Neural cell (in vitro differentiated cells): ENCODE measurements around the gene MACROD1. TPM values are rescaled to one million over a fixed set of nuclear protein-coding genes. Genes with fewer than 3 reads are reported as not detected.

Experiments used
- H2AFZ ChIP-seq: fragments of 200-600, 300-800 bp; sonication (generic), shearing (Covaris generic); 2 replicates; pipeline ENCODE4 v1.6.0; 2014; ENCODE audit warnings: low read depth, mild to moderate bottlenecking, antibody characterized with exemption, low read length, moderate library complexity
- H3F3A ChIP-seq: fragments of 200-600 bp; shearing (Covaris generic); 2 replicates; pipeline ENCODE4 v1.6.1; 2016; ENCODE audit warnings: mild to moderate bottlenecking, moderate library complexity, mixed read lengths, antibody characterized with exemption, low read length; ENCODE audit not compliant: insufficient read depth, poor library complexity, severe bottlenecking
- H3K27ac ChIP-seq: fragments of 200-600, 300-800 bp; sonication (generic), shearing (Covaris generic); 2 replicates; pipeline ENCODE4 v1.5.1; 2014; ENCODE audit warnings: mild to moderate bottlenecking, low read length, moderate library complexity
- H3K27me3 ChIP-seq: fragments of 300-800, 200-600 bp; sonication (generic), shearing (Covaris generic); 2 replicates; pipeline ENCODE4 v1.6.0; 2014; ENCODE audit warnings: mild to moderate bottlenecking, low read depth, low read length, moderate library complexity; ENCODE audit not compliant: insufficient read depth
- H3K36me3 ChIP-seq: fragments of 300-800, 200-600 bp; sonication (generic), shearing (Covaris generic); 2 replicates; pipeline ENCODE4 v1.5.1; 2014; ENCODE audit warnings: mild to moderate bottlenecking, antibody characterized with exemption, low read length, moderate library complexity; ENCODE audit not compliant: insufficient read depth
- H3K4me2 ChIP-seq: fragments of 300-800, 200-600 bp; sonication (generic), shearing (Covaris generic); 2 replicates; pipeline ENCODE4 v1.6.0; 2014; ENCODE audit warnings: mild to moderate bottlenecking, low read length
- H3K4me3 ChIP-seq: fragments of 300-800, 200-600 bp; sonication (generic), shearing (Covaris generic); 2 replicates; pipeline ENCODE4 v1.5.1; 2014; ENCODE audit warnings: mild to moderate bottlenecking, low read length, moderate library complexity
- H3K79me2 ChIP-seq: fragments of 200-600 bp; shearing (Covaris generic); replicated peaks from 2 replicates; pipeline ENCODE4 v1.6.0; 2014; ENCODE audit warnings: mild to moderate bottlenecking, low read length, moderate library complexity; ENCODE audit not compliant: insufficient read depth
- H3K9ac ChIP-seq: fragments of 300-800, 200-600 bp; sonication (generic), shearing (Covaris generic); 2 replicates; pipeline ENCODE4 v1.6.1; 2016; ENCODE audit warnings: mild to moderate bottlenecking, low read length, mixed read lengths
- H3K9me2 ChIP-seq: fragments of 200-600 bp; shearing (Covaris generic); 2 replicates; pipeline ENCODE4 v1.6.1; 2016; ENCODE audit warnings: mild to moderate bottlenecking, low read length, mixed read lengths; ENCODE audit not compliant: insufficient read depth
- H3K9me3 ChIP-seq: fragments of 200-600, 300-800 bp; sonication (generic), shearing (Covaris generic); 2 replicates; pipeline ENCODE4 v1.6.1; 2016; ENCODE audit warnings: mild to moderate bottlenecking, mixed run types, low read length, moderate library complexity, mixed read lengths
- H4K20me1 ChIP-seq: fragments of 200-600 bp; shearing (Covaris generic); 2 replicates; pipeline ENCODE4 v1.6.1; 2016; ENCODE audit warnings: mild to moderate bottlenecking, mixed run types; ENCODE audit not compliant: insufficient read depth
- CTCF ChIP-seq: fragments of 450-650 bp; IDR thresholded peaks from 2 replicates; pipeline ENCODE4 v1.5.1; 2014; ENCODE audit warnings: antibody characterized with exemption, mild to moderate bottlenecking, moderate library complexity; ENCODE audit not compliant: poor library complexity, severe bottlenecking
- EP300 ChIP-seq: fragments of 450-650 bp; conservative IDR thresholded peaks from 2 replicates; pipeline ENCODE4 v1.6.1; 2014; ENCODE audit warnings: antibody characterized with exemption, mild to moderate bottlenecking, moderate library complexity; ENCODE audit not compliant: poor library complexity, severe bottlenecking
- EZH2 ChIP-seq: fragments of 200-600, 300-800 bp; shearing (Covaris generic), sonication (generic); IDR thresholded peaks from 2 replicates; pipeline ENCODE4 v1.6.1; 2014; ENCODE audit warnings: antibody characterized with exemption, low read length, borderline replicate concordance, mild to moderate bottlenecking; ENCODE audit not compliant: insufficient read depth, poor library complexity, severe bottlenecking
- MXI1 ChIP-seq: fragments of 450-650 bp; conservative IDR thresholded peaks from 2 replicates; pipeline ENCODE4 v1.6.1; 2014; ENCODE audit warnings: antibody characterized with exemption, mild to moderate bottlenecking; ENCODE audit not compliant: poor library complexity, severe bottlenecking
- POLR2AphosphoS5 ChIP-seq: IDR thresholded peaks from 2 replicates; pipeline ENCODE4 v1.6.1; 2012
- RAD21 ChIP-seq: fragments of 450-650 bp; conservative IDR thresholded peaks from 2 replicates; pipeline ENCODE4 v1.6.1; 2014; ENCODE audit warnings: antibody characterized with exemption, mild to moderate bottlenecking, moderate library complexity
- REST ChIP-seq: IDR thresholded peaks from 2 replicates; pipeline ENCODE4 v1.6.1; 2012; ENCODE audit warnings: borderline replicate concordance
- TAF1 ChIP-seq: IDR thresholded peaks from 2 replicates; pipeline ENCODE4 v1.6.1; 2012; ENCODE audit warnings: low read depth
- polyA plus RNA-seq: library from polyadenylated mRNA; depleted of rRNA; stranded (reverse); fragments of >200 nt; gene quantifications from 2 replicates; pipeline ENCODE4 v1.2.3, GENCODE V29; 2014

The MACROD1 gene
- polyA plus RNA-seq, 1 donor from 2014 or later: 30.8 TPM

GRCh38 chr11:64183890-64184289 is 18.0 kb upstream of the MACROD1 start:
- Histone ChIP-seq H3K27ac (peak overlapping the region; percentile 89), H3K9me2 (no peaks in the 10 kb centered on the region), H3K36me3 (no peaks in the 10 kb centered on the region), H2AFZ (no peak overlapping the region), H3F3A (peaks cover 6% of the 10 kb centered on the region), H3K9ac (no peak overlapping the region), H4K20me1 (peaks cover 5% of the 10 kb centered on the region), H3K4me3 (peak overlapping the region; percentile 90), H3K79me2 (no peaks in the 10 kb centered on the region), H3K4me2 (no peak overlapping the region), H3K9me3 (no peaks in the 10 kb centered on the region), H3K27me3 (no peaks in the 10 kb centered on the region)
- TF ChIP-seq CTCF (no peak), POLR2AphosphoS5 (no peak), RAD21 (no peak), REST (no peak), EP300 (no peak), MXI1 (no peak), EZH2 (no peak), TAF1 (no peak)

DNA sequence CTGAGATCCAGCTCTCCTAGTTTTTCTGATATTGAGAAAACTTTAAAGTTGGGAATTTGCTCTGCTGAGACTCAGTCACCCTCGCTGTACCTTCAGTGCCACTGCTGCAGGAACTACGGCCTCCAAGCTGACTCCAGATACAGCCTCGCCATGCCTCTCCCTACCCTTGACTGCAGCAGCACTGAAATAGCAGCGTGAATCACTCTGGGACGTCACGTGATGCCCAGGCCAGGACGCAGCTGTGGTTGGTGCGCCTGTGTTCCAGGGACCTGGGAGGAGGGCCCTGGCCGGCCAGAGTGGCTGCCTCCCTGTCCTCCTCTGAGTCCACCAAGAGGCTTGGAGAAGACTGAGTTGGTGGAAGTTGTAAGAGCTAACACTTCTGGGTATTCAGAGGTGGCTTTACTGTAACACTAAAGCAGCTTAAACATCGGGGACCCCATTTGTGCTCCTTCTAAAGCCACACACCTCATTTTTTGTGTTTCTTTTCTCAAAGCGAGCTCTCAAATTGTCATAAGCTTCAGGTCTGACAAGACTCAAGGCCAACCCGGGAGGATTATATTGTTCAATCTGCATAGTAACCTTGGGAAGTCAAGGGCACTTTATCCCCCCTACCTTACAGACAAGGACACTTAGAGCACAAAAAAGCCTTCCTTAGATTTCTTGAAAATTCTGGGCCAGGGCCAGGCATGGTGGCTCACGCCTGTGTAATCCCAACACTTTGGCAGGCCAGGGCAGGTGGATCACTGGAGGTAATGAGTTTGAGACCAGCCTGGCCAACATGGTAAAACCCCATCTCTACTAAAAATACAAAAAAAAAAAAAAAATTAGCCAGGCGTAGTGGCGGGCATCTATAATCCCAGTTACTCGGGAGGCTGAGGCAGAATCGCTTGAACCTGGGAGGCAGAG is 15.8 kb upstream of the MACROD1 start:
- Histone ChIP-seq H3K9ac (no peak overlapping the region), H2AFZ (no peak overlapping the region), H3K27ac (no peak overlapping the region), H4K20me1 (peaks cover 5% of the 10 kb centered on the region), H3K36me3 (no peaks in the 10 kb centered on the region), H3K4me2 (no peak overlapping the region), H3F3A (peaks cover 6% of the 10 kb centered on the region), H3K79me2 (no peaks in the 10 kb centered on the region), H3K4me3 (peak overlapping the region; percentile 40), H3K9me3 (no peaks in the 10 kb centered on the region), H3K27me3 (no peaks in the 10 kb centered on the region), H3K9me2 (no peaks in the 10 kb centered on the region)
- TF ChIP-seq MXI1: no peak
- TF ChIP-seq REST: no peak
